PFSK-1 (cell line): ENCODE results near the gene UGT2B17.

Experiments
- SIN3A ChIP-seq: IDR thresholded peaks from 2 replicates; pipeline ENCODE4 v1.6.1; 2012; ENCODE audit warnings: mild to moderate bottlenecking, low read length, moderate library complexity, borderline replicate concordance; ENCODE audit not compliant: insufficient read depth
- TF ChIP-seq, protein P1 (sequence below), 2 experiments: IDR thresholded peaks; 2 replicates each; pipeline versions ENCODE4 v1.6.1 to v1.8.0; 2011 to 2012; ENCODE audit warnings: low read depth in 2 of 2, low read length in 2 of 2, control low read depth in 1 of 2, inconsistent platforms in 1 of 2, mild to moderate bottlenecking in 1 of 2, moderate library complexity in 1 of 2; ENCODE audit not compliant: insufficient read depth in 1 of 2

DNA sequence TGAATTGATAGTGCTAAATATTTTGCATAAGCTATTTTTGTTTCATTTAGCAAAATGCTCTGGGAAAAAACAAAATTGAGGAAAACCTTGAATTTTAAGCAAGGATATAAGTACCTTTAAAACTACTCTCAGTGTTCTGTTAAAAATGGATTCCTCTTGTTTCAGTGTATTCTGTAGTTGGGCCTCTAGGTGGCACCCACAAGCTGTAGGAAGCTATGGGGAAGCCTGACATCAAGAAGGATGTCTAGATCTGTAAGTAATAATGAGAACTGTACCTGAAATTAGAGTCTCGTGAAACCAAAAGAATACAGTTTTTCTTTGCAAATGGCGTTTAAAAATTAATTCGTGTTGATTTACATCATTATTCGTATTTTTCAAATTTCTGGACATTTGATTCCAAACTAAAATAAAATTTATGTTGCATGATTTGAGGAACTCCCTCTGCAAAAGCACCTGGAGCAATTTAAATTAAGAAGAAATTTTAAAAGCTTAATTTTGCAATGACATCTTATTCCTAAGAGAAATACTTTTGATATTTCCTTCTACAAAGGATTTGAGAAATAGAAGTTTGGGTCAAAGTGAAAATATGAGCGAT, 77.6 kb downstream of the UGT2B17 start:
- TF ChIP-seq, protein P1, sequence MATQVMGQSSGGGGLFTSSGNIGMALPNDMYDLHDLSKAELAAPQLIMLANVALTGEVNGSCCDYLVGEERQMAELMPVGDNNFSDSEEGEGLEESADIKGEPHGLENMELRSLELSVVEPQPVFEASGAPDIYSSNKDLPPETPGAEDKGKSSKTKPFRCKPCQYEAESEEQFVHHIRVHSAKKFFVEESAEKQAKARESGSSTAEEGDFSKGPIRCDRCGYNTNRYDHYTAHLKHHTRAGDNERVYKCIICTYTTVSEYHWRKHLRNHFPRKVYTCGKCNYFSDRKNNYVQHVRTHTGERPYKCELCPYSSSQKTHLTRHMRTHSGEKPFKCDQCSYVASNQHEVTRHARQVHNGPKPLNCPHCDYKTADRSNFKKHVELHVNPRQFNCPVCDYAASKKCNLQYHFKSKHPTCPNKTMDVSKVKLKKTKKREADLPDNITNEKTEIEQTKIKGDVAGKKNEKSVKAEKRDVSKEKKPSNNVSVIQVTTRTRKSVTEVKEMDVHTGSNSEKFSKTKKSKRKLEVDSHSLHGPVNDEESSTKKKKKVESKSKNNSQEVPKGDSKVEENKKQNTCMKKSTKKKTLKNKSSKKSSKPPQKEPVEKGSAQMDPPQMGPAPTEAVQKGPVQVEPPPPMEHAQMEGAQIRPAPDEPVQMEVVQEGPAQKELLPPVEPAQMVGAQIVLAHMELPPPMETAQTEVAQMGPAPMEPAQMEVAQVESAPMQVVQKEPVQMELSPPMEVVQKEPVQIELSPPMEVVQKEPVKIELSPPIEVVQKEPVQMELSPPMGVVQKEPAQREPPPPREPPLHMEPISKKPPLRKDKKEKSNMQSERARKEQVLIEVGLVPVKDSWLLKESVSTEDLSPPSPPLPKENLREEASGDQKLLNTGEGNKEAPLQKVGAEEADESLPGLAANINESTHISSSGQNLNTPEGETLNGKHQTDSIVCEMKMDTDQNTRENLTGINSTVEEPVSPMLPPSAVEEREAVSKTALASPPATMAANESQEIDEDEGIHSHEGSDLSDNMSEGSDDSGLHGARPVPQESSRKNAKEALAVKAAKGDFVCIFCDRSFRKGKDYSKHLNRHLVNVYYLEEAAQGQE (IDR thresholded peaks at IDR 0.05; ENCODE audit: insufficient read depth in 1 of 2, low read depth in 2 of 2, low read length in 2 of 2) = no peak
- no peak for TF ChIP-seq SIN3A
